Testis (tissue), 3 donors: ENCODE results near the gene DUOXA1. TPM values are rescaled to one million over a fixed set of nuclear protein-coding genes. Genes with fewer than 3 reads are reported as not detected.

Source experiments
- DNase-seq: peaks from one replicate; pipeline ENCODE4 v3.0.0-alpha.2; 2019
- H3K27ac ChIP-seq, 2 donors: fragments of 200-600 bp; sonication (generic); one replicate each; pipeline ENCODE4 v1.5.1; 2019
- H3K27me3 ChIP-seq: fragments of 200-600 bp; sonication (generic); one replicate; pipeline ENCODE4 v1.5.1; 2019
- H3K36me3 ChIP-seq: fragments of 200-600 bp; sonication (generic); one replicate; pipeline ENCODE4 v1.5.1; 2017; ENCODE audit warnings: low read depth; ENCODE audit errors: missing control alignments
- H3K4me1 ChIP-seq: fragments of 200-600 bp; sonication (generic); one replicate; pipeline ENCODE4 v1.5.1; 2019
- H3K4me3 ChIP-seq, 2 donors: fragments of 200-600 bp; sonication (generic); one replicate each; pipeline ENCODE4 v1.5.1; 2017 to 2019
- H3K9me3 ChIP-seq: fragments of 200-600 bp; sonication (generic); one replicate; pipeline ENCODE4 v1.5.1; 2017
- CTCF ChIP-seq, 3 experiments: fragments of 450-650 bp in 2 of 3; fragments of 200-600 bp in 1 of 3; sonication (generic) in 1 of 3; IDR thresholded peaks; one replicate each; pipeline ENCODE4 v1.5.1; 2016 to 2019; ENCODE audit warnings: antibody characterized with exemption in 3 of 3, mild to moderate bottlenecking in 2 of 3, moderate library complexity in 1 of 3
- POLR2A ChIP-seq: fragments of 450-650 bp; IDR thresholded peaks from one replicate; pipeline ENCODE4 v1.6.1; 2017; ENCODE audit warnings: antibody characterized with exemption, mild to moderate bottlenecking, moderate library complexity
- WGBS, 2 donors: methylation state at CpG; one replicate each; pipeline ENCODE4 v1.1.5; 2018; 5-methylcytosine and 5-hydroxymethylcytosine counted together
- intact Hi-C: fragments of 100-400 bp; cut with DNase I; formaldehyde crosslinking; loops from one replicate; pipeline ENCODE4 v1.15.1; 2023; ENCODE audit warnings: low total_unique reads
- polyA plus RNA-seq: library from polyadenylated mRNA; stranded (reverse); fragments of 350-450 nt; fragmentation: Illumina TruSeq; extraction: RNeasy Lipid Tissue Mini Kit (QIAGEN cat#74804); gene quantifications from one replicate; pipeline ENCODE4 v1.2.3, GENCODE V29; 2014; ENCODE audit warnings: low read depth, low replicate concordance; ENCODE audit not compliant: insufficient read depth
- total RNA-seq, 2 donors: library from RNA; depleted of rRNA; stranded (reverse); fragments of >200 nt; gene quantifications; one replicate each; pipeline ENCODE4 v1.2.3, GENCODE V29; 2016

DUOXA1 gene
- total and polyA plus RNA-seq, 3 donors from 2014 or later: 0.31 to 1.0 (median 0.94) TPM

- Histone ChIP-seq H3K4me1 (peaks cover 4% of the 10 kb centered on the region), H3K4me3 (no peak overlapping the region), H3K27ac (no peak overlapping the region), H3K36me3 (no peaks in the 10 kb centered on the region), H3K27me3 (no peaks in the 10 kb centered on the region), H3K9me3 (no peaks in the 10 kb centered on the region)
- intact Hi-C loops: no loop called here
- no peak for DNase-seq
- TF ChIP-seq POLR2A: no peak
- 93 to 100% methylated on average over 6 to 10 of the region's 10 CpGs for WGBS, 2 donors
Measured at GRCh38 chr15:45120081-45120972, 9.4 kb downstream of the DUOXA1 start.

GRCh38 chr15:45118996-45119395 is 10.7 kb downstream of the DUOXA1 start:
- DNase-seq: no peak
- no peak for TF ChIP-seq CTCF (IDR thresholded peaks at IDR 0.05)
- TF ChIP-seq POLR2A: no peak
- intact Hi-C loops: no loop called here
- Histone ChIP-seq H3K4me3 (no peak overlapping the region), H3K27me3 (no peaks in the 10 kb centered on the region), H3K4me1 (peaks cover 8% of the 10 kb centered on the region), H3K36me3 (no peaks in the 10 kb centered on the region), H3K27ac (no peak overlapping the region), H3K9me3 (no peaks in the 10 kb centered on the region)
- 90 to 93% methylated on average over 3 to 5 of the region's 5 CpGs for WGBS, 2 donors

GRCh38 chr15:45118131-45118588 is 11.5 kb downstream of the DUOXA1 start:
- Histone ChIP-seq H3K27me3 (no peaks in the 10 kb centered on the region), H3K4me1 (peaks cover 8% of the 10 kb centered on the region), H3K36me3 (no peaks in the 10 kb centered on the region), H3K27ac (no peak overlapping the region), H3K4me3 (peak overlapping the region in 1 of 2 donors; percentile 14), H3K9me3 (no peaks in the 10 kb centered on the region)
- 1 to 2% methylated on average over 14 of the region's 14 CpGs for WGBS, 2 donors
- peak; percentile 95 for DNase-seq
- TF ChIP-seq POLR2A (no peak), CTCF (IDR thresholded peaks at IDR 0.05) (peak; percentile 84 to 88 (median 88))
- intact Hi-C loops: no loop called here

GRCh38 chr15:45117308-45118130 is 12.2 kb downstream of the DUOXA1 start:
- Histone ChIP-seq H3K9me3 (no peaks in the 10 kb centered on the region), H3K27me3 (no peaks in the 10 kb centered on the region), H3K36me3 (no peaks in the 10 kb centered on the region), H3K4me1 (peaks cover 14% of the 10 kb centered on the region), H3K27ac (no peak overlapping the region), H3K4me3 (peak overlapping the region in 1 of 2 donors; percentile 14)
- TF ChIP-seq POLR2A: no peak
- TF ChIP-seq CTCF (IDR thresholded peaks at IDR 0.05): no peak
- intact Hi-C loops: no loop called here
- 29 to 31% methylated on average over 33 of the region's 33 CpGs for WGBS, 2 donors
- DNase-seq: no peak
